NCI-H2196 treated with DMSO at 0.1 percent for 48 hours (cell line): ENCODE measurements around the gene PLXDC1.
"Not testable (repeated sequence)": the region's sequence is repeated elsewhere in the genome, so short reads cannot be mapped to it uniquely, and the experiment has no call there.

Experiments used
- DNase-seq: peaks from one replicate; lab custom pipeline; 2025; ENCODE audit not compliant: unreplicated experiment; lab: John Stamatoyannopoulos, UW

PLXDC1 gene

DNA sequence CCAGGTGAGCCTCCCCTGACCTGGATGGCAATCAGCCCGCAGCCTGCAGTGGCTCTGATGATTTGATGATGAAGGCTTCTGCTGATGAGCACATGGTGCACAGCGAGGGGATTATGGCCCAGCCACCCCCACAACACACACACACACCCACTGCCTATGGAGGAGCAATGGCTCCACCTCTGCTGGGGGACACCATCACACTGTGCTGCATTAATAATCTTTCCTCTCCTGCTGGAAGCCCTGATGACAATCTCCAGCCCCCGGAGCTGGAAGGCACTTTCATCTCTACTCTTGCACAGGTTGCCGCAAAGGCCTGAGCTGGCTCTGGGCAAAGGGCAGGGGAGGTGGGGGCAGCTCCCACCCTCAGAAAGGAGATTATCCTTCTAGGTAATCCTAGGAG lies 79.9 kb downstream of the PLXDC1 start:
- no peak for DNase-seq

DNA sequence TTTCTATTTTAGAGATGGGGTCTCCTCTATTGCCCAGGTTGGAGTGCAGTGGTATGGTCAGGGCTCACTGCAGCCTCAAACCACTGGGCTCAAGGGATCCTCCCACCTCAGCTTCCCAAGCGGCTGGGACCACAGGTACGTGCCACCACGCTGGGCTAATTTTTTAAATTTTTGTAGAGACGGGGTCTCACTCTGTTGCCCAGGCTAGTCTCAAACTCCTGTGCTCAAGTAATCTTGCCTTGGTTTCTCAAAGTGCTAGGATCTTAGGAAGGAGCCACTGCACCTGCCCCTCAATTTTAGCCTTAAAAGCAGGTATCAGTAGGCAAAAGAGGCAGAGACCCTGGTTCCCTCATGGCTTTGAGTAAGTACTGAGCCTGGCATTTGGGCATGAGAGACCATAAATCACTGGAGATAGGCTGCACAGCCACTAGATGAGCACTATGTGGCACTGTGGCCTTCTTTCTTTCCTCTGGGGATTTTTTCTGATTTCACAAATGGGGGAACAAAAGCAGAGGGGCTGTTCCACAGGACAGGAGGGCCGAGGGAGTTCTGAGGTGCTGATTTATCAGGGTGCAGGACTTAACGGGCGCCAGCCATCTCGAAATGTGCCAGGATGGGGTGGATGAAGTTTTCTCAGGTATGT lies 82.2 kb downstream of the PLXDC1 start:
- peak; percentile 11 for DNase-seq

DNA sequence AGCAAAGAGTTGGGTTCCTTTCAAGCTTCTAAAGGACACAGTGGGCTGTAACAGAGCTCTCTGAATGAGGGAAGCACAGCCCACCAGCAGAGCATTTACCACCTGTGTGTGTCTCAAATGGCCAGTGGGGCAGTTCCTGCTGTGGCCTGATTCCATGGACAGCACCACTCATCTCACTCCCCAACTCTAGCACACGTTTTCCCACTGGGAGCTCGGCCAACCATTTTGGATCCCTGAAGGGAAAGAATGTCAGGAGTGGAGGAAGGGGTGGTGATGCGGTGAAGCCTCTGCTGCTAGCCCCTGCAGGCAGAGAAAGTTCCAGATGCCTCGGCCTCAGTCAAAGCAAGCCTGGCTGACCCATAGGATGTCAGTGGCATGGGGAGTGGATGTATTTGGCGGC lies 86.6 kb downstream of the PLXDC1 start:
- DNase-seq = no peak

DNA sequence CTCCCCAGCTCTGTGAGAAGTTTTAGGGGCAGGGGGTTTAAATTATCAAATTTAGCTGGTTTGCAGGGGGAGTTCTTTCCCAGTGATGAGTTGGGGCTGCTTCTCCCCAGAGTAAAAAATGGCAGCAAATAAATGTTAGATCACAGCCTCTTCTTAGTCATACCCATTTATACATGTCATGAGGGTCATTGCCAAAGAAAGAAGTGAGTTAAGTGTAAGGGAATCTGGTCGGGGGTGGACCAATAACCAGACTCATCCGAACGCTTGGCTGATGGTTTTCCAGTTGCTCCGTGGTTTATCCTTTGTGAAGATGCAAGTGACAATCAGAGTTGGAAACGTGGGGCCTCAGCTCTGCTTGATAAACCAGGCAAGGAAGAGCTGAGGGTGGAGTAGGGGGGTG lies 87.1 kb downstream of the PLXDC1 start:
- DNase-seq = no peak

DNA sequence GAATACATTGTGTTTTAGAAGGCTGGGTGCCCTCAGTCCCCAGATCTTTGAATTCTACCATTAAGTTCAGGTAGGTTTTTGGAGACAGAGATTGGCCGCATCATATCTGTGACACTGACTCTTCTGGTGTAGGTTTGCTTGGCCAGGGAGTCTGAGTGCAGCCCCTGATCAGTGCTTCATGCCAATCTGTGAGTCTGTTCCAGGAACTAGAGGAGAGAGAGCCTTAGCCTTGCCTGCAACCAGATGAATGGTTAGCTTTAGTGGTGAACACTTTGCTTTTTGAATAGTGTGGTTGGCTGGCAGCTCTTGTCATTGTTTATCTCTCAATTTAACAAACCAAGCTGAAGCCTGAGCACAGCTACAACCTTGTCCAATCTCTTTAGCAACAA lies 87.8 kb downstream of the PLXDC1 start:
- no peak for DNase-seq

DNA sequence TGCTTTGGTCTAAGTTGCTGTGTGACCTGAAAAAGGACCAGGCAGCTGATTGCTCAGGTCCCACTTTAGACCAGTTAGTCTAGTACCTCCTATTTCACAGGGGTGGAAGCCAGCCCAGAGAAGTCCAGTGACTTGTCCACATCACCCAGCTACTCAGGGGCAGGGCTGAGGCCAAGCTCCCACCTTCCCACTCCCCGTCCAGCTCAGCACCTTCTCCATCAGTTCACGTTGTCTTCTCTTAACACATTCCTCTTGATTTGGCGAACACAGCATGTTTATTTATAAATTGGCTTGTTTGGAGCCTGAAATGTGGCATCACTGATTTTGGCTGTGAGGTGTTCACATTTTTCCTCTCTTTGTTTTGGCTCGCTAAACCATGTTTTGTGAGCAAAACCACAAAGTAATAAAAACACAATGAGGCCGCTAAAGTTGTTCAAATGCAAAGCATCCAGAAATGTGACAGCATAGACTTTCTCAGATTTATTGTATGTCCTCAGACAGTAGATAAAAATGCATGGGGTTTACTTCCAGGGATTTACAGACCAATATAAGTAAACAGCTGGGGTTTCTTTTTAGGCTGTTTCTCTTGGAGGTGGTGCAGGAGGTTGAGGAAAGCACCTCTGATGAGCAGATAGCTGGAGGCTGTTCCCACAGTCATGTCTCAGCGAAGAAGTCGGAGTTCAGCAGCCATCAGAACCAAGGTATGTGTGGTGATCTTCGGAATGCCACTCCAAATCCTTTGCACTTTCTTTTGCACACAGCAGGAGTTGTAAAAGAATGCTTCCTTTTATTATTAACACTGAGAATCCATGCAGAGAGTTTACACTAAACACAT lies 88.4 kb downstream of the PLXDC1 start:
- DNase-seq = no peak

DNA sequence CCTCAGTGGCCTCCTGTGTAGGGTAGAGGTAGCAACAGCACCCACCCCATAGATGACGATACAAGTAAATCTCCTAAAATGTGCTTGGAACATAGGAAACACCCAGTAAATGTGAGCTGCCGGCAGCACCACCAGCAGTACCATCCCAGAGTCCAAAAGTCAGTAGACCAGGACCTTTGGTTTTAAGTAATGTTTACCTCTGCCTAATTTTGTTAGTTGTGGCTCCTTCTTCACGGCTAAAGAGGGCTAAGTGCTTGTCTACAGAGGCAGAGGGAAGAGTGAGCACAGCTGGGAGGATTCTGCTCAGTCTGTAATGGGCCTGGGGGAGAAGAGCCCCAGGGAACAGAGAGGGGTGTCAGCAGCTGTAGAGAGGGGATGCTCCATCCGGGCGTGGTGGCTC lies 92.9 kb downstream of the PLXDC1 start:
- no peak for DNase-seq

DNA sequence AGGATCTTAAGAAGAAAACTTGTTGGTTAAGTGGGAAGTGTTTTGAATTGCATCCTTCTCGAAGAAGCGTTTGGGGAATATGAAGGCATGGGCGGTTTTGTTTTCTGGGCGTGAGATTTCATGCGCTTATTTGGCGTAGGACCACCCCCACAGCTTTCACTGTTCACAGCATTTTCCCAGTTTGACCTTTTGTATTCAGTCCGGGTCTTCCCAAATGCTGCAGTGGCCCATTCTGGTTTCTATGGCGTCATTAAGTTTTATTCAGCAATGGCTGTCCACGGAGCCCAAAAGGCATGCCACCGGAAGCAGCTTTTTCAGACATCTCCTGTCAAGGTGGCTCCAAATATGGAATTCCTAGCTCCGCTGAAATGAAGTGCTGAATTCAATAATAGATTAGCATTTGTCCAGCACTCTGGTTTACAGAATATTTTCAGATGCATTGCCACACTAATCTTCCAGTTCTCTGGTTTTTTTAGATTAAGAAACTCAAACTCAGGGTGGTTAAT lies 93.7 kb downstream of the PLXDC1 start:
- no peak for DNase-seq

DNA sequence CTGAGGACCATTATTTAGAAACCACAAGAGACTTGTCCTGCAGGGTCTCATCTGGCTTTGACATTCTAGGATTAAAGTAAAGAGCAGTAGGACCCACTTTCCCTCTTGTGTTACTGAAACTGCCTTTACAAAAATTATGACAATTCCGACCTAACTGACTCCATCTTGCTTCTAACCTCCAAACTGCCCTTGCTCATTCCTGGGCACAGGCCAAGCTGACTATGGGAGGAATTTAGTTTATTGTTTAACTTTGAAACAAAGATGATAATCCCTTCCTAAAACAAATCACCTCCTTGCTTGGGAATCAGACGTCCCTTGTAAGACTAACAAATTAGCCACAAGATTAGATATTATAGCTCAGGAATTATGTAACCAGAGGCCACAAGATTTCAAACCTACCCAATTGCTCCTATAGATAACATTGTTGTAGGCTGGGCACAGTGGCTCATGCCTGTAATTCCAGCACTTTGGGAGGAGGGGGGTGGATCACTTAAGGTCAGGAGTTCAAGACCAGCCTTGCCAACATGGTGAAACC lies 97.3 kb downstream of the PLXDC1 start:
- no peak for DNase-seq

DNA sequence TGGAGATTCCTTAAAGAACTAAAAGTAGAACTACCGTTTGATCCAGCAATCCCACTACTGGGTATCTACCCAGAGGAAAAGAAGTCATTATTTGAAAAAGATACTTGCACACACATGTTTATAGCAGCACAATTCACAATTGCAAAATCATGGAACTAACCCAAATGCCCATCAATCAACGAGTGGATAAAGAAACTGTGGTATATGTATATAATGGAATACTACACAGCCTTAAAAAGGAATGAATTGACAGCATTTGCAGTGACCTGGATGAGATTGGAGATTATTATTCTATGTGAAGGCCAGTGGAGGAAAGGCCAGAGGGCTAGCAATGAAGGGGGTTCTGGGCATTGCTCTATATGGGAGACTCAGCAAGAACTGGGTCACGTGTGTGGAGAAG lies 99.0 kb downstream of the PLXDC1 start:
- DNase-seq = not testable (repeated sequence)

DNA sequence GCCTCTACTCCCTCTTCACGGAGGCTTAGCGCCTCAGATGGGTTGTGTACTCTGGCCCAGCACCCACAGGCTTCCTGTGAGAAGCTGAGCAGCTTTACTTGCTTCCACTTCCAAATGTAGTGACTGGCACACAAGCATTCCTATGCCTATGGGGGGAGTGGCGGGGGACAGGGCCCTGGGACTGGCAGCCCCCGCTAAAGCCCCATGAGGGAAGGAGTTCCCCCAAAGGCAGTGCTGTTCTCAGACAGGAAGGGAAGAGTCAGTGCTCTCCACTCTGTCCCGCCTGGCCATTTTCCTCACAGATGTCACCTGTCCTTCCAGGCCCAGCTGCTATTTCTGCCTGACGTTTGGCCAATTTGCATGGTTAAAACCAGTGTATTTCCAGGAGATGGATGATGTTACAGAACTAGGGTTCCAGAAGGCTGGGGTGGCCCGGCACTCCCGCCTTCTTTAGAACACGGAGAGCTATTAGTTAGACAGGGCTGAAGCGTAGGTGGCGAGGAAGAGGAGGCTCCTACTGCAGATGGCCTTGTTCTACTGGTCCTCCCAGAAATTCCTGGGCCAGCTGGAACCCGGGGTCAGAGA lies 100.3 kb downstream of the PLXDC1 start:
- no peak for DNase-seq

DNA sequence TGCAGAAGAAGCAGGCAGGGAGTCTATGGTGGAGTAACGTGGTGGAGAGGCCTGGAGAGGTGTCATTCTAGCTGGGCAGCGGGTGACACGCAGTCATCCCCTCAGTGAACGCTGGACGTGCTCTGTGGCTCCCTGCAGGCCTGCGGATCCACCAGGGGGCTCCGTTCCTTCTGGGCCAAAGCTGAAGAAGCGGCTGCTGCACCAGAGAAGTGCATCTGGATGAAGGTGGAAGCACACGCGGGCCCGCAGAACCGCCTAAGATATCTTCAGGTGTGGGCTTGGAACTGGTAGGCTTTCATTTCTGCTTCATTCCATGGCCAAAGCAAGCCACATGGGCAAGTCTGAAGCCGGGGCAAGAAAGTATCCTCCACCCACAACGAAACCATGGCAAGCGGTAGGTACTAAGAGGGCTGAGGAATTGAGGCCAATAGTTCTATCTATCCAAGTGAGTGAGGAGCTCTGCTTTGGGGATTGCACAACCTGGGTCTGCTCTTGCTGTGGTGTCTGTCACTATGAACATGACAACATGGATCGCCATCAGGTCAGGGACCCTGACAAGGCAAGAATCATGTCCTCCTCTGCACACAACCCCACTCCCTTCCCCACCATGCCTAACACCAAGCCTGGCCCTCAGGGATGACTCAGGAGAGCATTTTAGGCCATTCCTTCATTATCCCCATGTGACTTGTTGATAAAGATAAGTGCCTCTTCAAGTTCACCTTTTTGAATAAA lies 105.3 kb downstream of the PLXDC1 start:
- DNase-seq = no peak

DNA sequence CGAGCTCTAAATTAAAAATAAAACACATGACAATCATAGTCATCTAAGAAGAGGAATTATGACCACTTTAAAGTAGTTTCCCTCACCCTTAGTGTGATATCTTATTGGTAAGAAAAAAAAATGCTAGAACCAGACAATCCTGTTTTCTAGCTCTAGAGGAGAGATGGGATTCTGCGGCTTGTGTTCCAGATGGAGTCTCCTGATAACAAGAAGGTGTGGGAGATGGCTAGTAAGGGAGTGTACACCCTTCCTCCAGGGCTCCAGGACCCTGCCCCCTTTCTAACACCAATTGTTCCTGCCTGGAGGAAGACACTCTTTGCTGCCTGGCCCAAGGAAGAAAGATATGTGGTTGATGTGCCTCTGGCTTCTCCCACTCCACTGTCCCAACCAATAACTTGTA lies 115.4 kb downstream of the PLXDC1 start:
- no peak for DNase-seq

DNA sequence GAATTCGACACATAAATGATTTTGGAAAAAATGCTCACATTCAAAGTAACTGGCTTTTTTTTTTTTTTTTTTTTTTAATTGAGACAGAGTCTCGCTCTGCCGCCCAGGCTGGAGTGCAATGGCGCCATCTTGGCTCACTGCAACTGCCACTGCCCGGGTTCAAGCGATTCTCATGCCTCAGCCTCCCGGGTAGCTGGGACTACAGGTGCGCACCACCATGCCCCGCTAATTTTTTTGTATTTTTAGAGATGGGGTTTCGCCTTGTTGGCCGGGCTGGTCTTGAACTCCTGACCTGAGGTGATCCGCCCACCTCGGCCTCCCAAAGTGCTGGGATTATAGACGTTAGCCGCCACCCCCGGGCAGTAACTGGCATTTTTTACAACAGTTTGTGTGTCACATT lies 115.9 kb downstream of the PLXDC1 start:
- not testable (repeated sequence) for DNase-seq

DNA sequence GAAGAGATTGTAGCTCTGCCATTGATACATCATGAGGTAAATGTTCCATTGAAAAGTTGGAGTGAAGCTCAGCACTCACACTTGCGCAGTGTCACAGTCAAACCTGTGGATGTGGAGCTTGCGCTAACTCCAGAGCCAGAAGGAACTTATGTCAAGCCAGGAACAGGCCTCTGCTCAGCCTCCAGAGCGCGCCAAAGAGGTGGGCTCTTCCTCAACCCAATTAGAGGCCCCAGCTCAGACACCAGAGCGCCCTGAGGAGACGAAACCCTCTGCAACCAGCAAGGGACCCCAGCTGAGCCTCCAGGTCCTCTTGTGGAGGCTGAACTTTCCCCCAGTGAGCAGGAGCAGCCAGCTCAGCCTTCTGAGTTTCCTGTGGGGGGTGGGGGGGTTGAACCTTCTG lies 122.7 kb downstream of the PLXDC1 start:
- DNase-seq = no peak

DNA sequence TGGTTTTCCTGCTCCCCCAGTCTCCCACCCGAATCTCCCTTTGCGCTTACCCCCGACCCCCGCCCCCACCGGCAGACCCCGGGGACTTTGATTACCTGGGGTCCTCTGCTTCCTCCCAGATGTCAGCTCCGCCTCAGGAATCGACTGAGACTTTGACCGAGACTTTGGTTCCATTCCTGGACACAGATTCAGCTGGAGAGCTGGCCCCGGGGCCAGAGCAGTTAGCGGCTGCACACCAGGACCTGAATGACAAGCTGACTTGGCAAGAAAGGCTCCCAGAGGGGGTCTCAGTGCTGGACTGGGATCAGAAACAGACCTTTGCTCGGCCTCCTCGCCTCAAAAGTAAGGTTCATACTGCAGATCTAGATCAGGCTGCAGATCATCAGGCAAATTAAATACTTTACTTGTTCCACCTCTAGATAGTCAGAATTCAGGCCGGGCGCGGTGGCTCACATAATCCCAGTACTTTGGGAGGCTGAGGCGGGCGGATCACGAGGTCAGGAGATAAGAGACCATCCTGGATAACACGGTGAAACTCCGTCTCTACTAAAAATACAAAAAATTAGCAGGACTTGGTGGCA lies 123.9 kb downstream of the PLXDC1 start:
- no peak for DNase-seq

DNA sequence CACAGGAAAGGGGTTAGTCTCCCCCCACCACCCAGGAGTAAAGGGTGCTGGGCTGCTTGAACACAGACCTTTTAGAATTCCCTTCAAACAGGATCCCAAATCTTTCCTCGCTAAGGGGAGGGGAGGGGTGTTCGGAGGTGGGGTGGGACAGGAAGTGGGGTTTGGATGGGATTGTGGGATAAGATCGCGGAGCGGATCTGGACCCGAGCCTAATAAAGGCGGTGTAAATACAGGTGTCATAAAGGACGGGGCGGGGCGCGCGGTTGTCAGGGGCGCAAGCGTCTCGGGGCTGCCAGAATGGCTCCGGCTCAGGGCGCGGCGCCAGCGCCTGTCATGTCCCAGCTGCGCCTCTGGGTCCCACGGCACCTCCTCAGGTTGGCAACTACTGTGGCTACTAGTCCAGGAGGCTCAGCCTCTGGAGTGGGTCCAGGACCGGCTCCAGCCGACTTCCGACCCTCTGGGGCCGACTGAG lies 124.4 kb downstream of the PLXDC1 start:
- peak; percentile 21 for DNase-seq

DNA sequence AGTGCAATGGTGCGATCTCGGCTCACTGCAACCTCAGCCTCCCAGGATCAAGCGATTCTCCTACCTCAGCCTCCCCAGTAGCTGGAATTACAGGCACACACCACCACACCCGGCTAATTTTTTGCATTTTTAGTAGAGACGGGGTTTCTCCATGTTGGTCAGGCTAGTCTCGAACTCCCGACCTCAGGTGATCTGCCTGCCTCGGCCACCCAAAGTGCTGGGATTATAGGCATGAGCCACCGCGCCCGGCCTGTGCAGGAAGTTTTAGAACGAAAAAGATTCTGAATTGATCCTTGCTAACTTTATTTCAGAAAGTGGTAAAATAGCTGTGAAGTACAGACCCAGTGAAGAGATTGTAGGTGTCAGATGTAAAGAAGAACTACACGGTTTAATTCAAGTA lies 125.1 kb downstream of the PLXDC1 start:
- DNase-seq = not testable (repeated sequence)

DNA sequence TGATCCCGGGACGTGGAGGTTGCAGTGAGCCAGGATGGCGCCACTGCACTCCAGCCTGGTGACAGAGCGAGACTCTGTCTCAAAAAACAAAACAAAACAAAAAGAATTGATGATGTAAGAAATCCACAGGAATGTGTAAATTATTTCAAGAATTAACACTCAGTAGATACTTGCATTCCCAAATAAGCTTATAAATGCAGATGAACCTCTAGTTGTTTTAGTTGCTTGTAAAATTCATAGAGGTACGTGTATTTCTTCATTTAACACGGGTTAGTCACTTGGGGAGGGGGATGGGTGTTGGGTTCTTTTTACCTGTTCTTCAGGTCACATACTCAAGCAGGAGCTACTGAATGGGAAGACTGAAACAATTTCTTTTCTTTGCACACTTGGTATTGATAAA lies 128.5 kb downstream of the PLXDC1 start:
- DNase-seq = no peak

DNA sequence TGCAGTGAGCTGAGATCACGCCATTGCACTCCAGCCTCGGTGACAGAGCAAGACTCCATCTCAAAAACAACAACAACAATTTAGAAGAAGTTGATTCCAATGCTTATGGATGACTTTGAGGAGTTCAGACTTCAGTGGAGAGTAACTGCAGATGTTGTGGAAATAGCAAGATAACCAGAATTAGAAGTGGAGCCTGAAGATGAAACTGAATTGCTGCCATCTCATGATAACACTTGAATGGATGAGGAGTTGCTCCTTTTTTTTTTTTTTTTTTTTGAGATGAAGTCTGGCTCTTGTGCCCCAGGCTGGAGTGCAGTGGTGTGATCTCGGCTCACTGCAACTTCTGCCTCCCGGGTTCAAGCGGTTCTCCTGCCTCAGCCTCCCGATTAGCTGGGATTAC lies 131.4 kb downstream of the PLXDC1 start:
- DNase-seq = not testable (repeated sequence)
